ENCODE measurements around the gene ZNF764.

DNA sequence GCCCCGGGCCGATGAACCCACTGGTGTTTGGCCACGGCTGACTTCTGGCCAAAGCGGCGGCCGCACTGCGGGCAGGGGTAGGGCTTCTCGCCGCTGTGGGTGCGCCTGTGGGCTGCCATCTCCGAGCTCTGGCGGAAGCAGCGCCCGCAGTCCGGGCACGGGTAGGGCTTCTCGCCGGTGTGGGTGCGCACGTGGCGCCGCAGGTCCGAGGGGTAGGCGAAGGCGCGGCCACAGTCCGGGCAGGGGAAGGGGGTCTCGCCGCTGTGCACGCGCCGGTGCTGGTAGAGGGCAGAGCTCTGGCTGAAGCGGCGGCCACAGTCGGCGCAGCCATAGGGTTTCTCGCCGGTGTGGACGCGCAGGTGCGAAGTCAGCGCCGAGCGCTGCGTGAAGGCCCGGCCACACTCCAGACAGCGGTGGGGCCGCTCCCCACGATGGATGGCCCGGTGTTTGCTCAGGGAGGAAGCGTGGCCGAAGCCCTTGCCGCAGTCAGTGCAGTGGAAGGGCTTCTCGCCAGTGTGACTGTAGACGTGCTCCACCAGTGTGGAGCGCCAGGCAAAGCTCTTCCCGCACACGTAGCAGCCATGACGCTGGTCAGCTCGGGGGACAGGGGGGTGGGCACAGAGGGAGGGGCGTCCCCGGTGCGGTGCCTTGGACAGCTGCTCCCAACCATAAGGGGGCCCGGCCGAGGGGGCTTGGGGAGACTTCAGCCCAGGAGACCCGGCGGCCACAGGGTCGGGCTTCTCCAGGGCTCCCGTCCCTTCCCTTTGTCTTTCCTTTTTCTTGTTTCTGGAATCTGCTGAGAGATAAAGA lies 2.7 kb downstream of the ZNF764 start:
- TF ChIP-seq, protein P1, sequence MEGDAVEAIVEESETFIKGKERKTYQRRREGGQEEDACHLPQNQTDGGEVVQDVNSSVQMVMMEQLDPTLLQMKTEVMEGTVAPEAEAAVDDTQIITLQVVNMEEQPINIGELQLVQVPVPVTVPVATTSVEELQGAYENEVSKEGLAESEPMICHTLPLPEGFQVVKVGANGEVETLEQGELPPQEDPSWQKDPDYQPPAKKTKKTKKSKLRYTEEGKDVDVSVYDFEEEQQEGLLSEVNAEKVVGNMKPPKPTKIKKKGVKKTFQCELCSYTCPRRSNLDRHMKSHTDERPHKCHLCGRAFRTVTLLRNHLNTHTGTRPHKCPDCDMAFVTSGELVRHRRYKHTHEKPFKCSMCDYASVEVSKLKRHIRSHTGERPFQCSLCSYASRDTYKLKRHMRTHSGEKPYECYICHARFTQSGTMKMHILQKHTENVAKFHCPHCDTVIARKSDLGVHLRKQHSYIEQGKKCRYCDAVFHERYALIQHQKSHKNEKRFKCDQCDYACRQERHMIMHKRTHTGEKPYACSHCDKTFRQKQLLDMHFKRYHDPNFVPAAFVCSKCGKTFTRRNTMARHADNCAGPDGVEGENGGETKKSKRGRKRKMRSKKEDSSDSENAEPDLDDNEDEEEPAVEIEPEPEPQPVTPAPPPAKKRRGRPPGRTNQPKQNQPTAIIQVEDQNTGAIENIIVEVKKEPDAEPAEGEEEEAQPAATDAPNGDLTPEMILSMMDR (conservative IDR thresholded peaks at IDR 0.05; ENCODE audit: low read depth, low read length): no peak
- no peak for TF ChIP-seq EZH2 (IDR thresholded peaks at IDR 0.05; ENCODE audit: borderline replicate concordance, low read depth, low read length, poor library complexity, severe bottlenecking)
